AG08396 (cell line): Measurements from ENCODE around the gene TDRD9.
"Not testable (repeated sequence)": the region's sequence is repeated elsewhere in the genome, so short reads cannot be mapped to it uniquely, and the experiment has no call there.

Source experiments
- DNase-seq: peaks from one replicate; pipeline ENCODE4 v3.0.0; 2012; ENCODE audit warnings: low spot score, mixed read lengths

Gene TDRD9, protein sequence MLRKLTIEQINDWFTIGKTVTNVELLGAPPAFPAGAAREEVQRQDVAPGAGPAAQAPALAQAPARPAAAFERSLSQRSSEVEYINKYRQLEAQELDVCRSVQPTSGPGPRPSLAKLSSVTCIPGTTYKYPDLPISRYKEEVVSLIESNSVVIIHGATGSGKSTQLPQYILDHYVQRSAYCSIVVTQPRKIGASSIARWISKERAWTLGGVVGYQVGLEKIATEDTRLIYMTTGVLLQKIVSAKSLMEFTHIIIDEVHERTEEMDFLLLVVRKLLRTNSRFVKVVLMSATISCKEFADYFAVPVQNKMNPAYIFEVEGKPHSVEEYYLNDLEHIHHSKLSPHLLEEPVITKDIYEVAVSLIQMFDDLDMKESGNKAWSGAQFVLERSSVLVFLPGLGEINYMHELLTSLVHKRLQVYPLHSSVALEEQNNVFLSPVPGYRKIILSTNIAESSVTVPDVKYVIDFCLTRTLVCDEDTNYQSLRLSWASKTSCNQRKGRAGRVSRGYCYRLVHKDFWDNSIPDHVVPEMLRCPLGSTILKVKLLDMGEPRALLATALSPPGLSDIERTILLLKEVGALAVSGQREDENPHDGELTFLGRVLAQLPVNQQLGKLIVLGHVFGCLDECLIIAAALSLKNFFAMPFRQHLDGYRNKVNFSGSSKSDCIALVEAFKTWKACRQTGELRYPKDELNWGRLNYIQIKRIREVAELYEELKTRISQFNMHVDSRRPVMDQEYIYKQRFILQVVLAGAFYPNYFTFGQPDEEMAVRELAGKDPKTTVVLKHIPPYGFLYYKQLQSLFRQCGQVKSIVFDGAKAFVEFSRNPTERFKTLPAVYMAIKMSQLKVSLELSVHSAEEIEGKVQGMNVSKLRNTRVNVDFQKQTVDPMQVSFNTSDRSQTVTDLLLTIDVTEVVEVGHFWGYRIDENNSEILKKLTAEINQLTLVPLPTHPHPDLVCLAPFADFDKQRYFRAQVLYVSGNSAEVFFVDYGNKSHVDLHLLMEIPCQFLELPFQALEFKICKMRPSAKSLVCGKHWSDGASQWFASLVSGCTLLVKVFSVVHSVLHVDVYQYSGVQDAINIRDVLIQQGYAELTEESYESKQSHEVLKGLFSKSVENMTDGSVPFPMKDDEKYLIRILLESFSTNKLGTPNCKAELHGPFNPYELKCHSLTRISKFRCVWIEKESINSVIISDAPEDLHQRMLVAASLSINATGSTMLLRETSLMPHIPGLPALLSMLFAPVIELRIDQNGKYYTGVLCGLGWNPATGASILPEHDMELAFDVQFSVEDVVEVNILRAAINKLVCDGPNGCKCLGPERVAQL (N-terminal part only)

DNA sequence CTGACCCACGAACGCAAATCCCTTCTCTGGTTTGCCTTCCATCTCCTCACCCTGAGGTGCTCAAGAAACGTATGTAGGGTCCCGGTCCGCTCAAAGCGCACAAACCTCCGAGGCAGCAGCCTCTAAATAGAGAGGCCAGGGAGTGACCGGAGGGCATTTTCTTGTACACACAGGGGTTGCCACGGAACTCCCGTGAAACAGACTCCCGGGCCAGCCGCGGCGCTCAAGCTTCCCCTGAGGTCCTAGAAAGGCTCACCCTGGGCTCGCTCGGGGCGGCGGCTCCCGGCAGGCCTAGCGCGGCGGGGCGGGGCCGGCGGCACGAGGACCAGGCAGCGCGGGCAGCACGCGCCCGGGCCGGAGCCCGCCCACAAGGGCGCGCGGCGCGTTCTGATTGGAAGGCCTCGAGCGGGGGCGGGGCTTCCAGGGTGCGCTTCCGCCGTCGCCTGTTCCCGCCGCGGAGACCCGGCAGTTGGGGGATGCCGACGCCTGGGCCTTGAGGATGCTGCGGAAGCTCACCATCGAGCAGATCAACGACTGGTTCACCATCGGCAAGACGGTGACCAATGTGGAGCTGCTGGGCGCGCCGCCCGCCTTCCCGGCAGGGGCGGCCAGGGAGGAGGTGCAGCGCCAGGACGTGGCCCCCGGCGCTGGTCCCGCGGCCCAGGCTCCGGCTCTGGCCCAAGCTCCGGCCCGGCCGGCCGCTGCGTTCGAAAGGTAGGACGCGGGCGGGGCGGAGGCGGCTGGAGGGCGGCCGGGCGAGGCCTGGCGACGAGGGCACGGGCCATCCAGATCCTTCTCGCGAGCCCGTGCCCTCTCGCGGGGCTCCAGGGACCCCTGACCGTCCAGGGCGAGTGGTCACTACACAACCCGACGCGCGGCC lies at the start of gene TDRD9:
Gene TDRD9, plus strand, starts transcription at position 446 of the 880 bp plus-strand sequence. Its CDS starts 54 bp downstream, at position 500.
- DNase-seq: no peak

DNA sequence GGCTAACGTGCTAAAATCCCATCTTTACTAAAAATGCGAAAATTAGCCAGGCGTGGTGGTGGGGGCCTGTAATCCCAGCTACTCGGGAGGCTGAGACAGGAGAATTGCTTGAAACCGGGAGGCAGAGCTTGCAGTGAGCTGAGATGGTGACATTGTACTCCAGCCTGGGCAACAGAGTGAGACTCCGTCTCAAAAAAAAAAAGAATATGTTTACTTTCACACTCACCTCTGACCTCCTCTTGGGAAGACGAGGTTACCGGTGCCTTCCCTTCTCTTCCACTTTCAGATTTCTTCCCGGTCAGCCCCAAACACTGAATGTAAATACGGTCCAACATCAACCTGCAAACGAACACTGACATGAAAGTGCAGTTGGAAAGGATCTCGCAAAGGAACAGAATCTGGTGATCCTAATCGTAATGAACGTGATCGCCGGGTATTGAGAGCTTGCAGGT lies 49.1 kb upstream of the TDRD9 start:
- DNase-seq: no peak

DNA sequence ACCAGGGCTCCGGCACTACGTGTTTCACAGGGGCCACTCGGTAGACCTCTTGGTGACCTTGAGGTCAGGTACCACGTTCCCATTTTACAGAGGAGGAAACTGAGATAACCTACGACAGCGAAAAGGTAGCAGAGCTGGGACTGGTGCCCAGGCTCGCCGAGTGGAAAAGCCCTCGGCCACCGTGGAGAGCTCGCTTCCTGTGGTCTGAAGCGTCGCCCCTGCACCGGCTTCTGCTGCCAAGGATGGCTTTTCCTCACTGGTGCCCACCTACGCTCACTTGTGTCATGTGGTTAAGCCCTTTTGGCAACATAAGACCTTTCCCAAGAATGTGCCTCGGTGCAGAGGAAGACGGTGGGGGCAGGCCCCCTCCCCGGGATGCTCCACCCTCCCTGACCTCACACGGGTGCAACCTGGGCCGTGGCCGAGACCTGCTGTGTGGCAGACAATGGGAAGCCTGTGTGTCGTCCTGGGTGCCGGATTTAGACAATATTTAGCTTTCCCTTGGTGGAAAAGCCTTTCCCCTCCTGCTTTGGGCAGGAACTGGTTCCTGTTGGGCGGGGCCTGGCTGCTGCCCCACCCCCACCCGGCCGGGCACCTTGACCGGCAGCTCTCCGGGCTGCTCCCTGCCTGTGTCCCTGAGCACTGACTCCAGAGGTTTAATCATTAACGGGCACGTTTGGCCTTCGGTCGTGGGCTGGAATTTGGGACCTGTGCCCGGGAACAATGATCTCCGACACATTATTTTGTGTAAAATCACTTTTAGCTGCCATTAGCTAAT lies 48.5 kb upstream of the TDRD9 start:
- peak; percentile 73 for DNase-seq

DNA sequence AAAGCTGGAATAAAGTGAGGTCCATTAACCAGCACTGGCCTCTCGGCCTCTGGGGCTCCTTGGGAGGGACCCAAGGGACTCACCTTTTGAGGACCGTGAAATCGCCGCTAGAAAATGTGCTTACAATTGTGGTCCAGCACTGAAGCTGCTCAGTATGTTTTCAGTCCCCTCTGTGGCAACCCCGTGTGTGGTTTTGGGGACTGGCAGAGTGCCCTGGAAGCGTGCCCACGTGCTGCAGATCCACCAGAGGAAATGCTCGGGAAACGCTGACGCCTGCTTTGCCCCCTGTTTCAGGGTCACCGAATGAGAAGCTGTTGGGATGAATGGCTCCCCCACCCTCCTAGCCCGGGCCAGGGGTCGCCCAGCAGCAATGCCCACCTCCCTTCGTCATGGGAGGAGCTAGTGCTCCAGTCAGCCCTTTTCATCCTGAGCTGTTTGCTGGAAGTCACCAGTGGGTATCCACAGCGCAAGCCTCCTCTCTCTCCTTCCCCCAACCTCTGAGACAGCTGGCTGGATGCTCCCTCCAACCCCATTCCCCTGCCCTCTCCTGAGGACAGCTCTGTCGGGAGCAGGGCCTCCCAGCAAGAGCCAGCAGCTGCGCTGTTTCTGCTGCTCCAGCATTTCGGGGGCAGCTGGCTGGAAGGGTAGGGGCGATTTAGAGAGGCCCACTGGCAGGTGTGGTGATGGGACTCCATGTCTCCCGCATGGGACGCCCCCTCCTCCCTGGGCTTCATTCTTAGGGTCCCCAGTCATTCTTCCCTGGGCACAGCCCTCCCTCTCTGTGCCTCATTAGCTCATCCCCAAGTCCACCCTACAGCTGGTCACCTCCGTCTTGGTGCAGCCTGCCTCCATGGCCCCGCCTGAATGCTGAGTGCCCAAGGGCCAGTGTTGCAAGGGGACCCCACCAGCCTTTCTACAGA lies 47.6 kb upstream of the TDRD9 start:
- peak; percentile 84 for DNase-seq

DNA sequence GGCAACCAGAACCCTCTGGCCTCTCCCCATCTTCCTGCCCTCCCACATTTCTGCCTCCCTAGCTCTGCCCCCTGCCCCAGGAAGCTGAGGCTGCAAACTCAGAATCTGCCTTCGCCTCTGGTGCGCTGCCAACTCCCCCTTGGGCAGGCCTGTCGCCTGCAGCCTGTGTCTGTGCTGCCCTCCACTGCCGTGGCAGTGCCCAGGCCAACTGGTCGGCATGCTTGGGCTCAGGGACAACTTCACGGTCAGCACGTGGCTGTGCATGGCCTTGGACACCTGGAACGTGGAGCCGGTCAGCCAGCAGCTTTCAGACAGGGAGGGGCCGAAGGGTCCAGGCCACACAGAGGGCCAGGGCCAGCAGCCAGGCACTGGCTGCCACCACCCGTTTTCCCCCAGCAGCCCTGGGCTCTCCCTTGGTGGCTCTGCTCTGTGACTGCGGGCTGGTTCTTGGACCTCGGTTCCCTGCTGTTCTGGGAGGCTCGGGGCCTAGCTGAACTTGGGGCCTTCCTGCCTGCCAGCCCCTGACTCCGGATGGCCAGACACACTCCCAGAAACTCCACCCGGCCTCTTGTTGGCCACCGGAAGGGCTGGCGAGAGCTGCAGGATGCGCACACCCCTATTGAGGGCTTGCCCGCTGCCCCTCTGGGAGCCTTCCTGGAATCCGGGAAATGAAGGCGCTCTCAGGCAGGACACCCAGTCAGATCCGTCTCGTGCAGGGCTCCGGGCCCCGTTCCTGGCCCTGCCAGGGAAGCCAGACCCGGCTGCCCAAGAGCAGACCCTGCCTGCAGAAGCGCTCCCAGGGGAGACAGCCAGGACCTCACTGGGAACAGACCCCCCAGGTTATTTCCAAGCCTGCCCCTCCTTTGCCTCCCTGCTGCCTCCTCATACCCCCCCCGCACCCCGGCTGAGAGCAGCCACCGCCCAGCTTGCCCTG lies 46.7 kb upstream of the TDRD9 start:
- no peak for DNase-seq

DNA sequence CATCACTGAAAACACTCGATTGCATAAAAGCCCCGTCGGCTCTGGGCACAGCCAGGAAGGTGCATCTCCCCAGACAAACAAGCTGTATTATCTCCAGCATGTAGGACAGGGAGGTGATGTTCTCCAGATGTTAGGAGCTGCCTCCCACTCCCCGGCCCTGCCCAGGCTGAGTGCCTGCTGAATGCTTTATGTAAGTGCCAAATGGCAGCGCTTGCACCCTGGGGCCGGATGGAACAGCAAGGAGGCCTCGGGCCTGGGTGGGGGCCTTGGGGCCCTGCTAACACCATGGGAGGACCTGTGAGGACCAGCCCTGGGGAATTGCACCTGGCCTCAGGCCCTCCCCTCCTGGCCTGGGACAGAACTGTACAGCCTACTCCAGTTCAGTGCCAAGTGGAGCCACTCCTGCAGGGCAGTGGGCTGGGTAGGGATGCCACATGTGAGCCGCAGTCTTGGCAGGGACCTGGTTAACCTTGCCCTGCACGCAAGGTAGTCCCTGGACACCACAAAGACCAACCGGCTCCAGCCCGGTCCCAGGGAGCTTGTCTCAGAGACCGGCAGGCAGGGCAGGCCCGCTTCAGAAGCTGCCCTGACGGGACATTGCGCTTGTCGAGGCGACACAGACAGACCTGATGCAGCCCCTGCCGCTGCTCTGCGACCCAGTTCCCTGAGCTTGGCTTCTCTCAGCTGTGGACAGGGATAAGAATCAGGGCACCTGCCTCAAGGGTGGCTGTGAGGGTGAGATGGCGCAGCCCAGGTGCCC lies 45.6 kb upstream of the TDRD9 start:
- DNase-seq: no peak

DNA sequence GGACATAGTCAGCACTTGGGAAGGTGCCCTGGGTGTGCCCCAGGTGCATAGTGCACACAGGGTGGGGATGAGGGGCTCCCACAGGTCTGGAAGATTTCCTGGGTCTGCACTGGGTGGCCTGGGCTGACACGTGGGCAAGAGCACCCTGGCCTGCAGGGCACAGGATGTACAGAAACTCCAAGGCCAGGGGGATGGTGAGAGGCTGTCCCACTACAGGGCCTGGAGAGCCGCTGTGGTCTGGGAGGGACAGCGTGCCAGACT lies 45.1 kb upstream of the TDRD9 start:
- no peak for DNase-seq

DNA sequence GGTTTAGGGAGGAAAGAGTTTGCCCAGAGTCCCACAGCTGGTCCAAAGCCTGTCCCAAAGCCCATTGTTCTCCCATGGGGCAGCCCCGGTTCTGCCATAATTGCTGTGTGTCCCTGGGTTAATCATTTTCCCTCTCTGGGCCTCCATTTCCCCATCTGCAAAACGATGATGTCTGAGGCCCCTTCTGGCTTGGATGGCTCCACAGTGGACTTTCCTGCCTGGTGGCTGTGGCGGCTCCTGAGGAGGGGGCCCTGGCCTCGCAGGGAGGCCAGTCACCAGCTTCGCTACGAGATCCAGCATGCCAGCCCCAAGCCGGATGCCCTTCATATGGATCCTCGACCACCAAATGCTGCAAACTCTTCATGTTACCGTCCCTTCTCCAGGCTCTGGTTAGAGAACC lies 43.4 kb upstream of the TDRD9 start:
- no peak for DNase-seq

DNA sequence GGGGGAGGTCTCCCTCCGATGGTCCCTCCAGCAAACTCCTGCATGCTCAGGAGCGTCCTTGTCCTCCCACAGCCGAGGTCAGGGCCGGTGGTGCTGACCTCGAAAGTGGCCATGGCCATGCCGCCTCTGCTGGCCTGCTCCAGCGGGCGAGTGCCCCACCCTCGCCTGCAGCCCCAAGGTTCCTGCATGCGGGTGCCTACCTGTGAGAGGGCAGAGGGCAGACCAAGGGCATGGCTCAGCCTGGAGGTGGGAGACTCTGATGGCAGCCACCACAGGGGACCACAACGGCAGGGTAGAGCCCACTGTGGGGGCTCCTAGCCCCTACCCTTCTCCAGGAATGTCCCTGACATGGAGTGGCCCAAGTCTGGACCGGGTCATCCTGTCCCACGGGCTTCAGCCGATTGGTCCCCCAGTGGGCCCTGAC lies 42.7 kb upstream of the TDRD9 start:
- no peak for DNase-seq

DNA sequence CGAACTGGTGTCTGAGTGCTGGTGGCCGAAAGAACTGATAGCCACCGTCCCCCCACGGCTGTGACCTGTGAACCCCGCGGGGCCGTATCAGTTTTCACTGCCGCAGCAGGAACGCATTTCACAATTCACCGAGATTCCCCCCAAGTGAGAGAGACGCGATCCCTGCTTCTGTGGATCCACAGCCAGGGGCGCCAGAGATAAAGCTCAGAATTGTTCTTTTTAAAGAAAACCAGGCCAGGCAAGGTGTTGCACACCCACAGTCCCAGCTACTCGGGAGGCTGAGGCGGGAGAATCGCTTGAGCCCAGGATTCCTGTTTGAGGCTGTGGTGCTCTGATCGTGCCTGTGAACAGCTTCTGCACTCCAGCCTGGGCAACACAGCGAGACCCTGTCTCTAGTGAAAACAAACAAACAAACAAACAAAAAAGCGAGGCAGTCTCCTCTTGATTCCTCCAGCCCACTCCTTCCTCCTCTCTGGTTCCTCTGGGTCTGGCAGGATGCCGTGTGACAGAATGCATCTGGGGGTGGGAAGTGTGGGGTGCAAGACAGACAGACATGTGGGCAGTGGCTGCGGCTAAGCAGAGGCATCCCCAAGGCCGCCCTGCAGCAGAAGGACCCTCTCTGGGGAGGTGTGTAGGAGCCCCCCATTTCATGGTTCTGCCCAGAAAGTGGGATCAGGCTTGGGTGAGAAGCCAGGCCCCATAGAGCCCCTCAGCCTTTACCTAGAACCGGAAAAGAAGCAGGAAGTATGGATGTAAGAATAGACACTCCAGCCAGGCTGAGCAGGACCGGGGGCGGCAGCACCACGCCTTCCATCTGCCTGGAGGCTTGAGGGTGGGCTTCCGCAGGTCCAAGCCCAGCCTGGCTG lies 41.7 kb upstream of the TDRD9 start:
- DNase-seq: no peak

DNA sequence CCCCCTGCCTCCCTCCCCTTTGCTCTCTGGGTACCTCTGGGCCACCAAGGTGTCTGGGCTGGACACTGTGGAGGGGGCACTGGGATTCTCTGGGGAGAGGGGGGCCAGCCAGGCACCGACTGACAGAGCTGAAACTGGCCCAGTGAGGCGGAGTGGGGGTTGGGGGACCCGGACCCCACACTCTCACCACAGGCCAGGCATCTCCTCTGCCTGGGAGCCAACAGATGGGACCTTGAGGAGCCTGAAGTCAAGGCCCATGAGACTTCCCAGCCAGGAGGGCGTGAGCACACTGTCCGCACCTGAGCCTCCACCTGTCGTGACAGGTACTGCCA lies 41.1 kb upstream of the TDRD9 start:
- DNase-seq: no peak

DNA sequence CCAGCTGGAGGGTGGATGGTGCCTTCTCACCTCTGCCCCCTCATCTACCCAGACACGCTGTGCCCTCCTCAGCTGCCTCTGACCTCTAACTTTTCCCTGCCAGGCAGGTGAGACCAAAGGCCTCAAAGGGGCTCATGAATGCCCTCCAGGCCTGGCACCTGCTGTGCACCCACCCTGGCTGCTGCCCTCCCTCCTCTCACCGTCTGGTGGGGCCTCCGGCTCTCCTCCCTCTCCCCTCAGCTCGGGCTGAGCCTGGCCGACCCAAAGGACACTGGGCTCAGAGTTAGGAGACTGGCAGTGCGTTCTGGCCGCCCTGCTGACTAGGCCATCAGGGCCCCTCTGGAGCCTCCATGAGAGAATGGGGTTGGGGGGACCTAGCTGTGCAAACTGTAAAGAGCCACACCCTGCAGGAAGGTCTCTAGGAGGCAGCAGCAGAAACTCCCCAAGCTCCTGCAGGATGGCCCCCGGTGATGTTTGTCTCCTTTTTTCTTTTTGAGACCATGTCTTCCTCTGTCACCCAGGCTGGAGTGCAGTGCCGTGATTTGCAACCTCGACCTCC lies 40.6 kb upstream of the TDRD9 start:
- DNase-seq: no peak

DNA sequence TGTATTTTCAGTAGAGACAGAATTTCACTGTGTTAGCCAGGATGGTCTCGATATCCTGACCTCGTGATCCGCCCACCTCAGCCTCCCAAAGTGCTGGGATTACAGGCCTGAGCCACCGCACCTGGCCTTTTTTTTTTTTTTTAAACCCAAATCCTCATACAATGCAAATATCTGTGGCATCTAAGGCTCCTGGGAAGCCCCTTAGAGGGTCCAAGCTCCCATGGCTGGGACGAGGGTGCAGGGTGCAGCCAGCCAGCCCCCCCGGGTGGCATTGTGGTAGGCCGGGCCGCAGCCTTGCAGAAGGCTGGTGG lies 39.3 kb upstream of the TDRD9 start:
- DNase-seq: not testable (repeated sequence)

DNA sequence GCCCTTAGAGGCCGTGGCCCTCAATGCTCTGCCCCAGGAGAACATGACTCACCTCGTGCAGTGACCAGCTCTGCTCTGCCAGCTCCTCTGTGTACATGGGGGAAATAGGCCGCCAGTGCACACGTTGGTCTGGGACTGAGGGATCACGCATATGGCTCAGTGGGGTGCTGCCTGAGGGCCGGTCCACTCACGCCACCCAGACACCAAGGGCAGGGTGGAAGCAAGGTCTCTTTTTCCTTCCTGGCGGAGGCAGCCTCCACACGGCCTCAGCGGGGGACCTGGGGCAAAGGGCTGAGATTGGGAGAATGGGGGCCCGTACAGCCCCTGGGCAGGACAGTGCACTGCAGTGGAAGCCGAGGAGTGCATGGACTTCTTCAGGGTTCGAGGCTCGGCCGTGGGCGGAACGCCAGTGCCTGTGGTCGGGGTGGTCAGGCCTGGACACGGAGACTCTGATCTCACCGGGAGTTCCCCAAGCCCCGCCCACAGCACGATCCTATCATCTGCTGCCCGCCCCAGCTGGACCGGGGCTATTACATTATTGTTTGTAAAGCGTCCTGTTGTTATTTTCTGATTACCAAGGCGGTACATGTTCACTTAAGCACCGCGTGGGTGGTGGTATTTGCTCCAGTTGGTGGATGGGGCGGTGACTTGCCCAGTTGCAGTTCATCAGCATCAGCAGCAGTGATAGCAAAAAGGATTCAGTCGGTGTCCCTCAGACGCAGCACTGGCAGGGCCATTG lies 38.8 kb upstream of the TDRD9 start:
- DNase-seq: no peak

DNA sequence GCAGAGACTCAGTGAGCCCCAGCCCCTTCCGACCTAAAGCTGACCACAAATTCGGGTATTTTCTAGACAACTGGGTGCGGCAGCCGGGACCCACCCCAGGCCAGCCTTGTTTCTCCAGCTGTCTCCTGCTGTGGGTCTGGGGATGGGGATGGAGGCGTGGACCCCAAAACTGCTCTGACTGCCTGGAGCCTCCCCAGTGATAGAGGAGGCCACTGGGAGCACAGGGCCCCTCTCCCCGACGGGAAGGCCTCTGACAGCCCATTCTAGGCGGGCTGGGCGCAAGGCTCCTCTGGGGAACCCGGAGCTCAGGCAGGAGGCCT lies 38.2 kb upstream of the TDRD9 start:
- no peak for DNase-seq
